Panc1 (cell line): Measurements from ENCODE around the gene KCNH6. TPM values are rescaled to one million over a fixed set of nuclear protein-coding genes. Genes with fewer than 3 reads are reported as not detected.

Source experiments
- ATAC-seq: fragments of 200-7000 bp; cut with Tn5 transposase; 2 replicates; pipeline ENCODE4 v1.9.1; 2020; ENCODE audit warnings: mild to moderate bottlenecking, moderate library complexity
- BruUV-seq: library from RNA; stranded (reverse); fragments of 400-500 nt; replicated peaks from 2 replicates; lab custom pipeline; 2021; lab: Mats Ljungman, UMichigan
- CTCF ChIA-PET: fragments of 300-600 bp; sonication (Branson Sonifier 250); formaldehyde crosslinking; loops from one replicate; lab custom pipeline; 2022; ENCODE audit warnings: antibody characterized with exemption; lab: Charles Lee
- POLR2A ChIA-PET: fragments of 300-600 bp; sonication (Branson Sonifier 250); formaldehyde crosslinking; loops from one replicate; lab custom pipeline; 2022; ENCODE audit warnings: antibody characterized with exemption; lab: Charles Lee
- DNase-seq: peaks from one replicate; pipeline ENCODE4 v3.0.0-alpha.2; 2010; ENCODE audit warnings: low read depth, low spot score
- H3K27ac ChIP-seq: 2 replicates; pipeline ENCODE4 v1.5.1; 2011; ENCODE audit warnings: mild to moderate bottlenecking, low read length, inconsistent platforms
- H3K27me3 ChIP-seq: fragments of 200-500 bp; sonication (Bioruptor generic); 2 replicates; pipeline ENCODE4 v1.6.0; 2014; ENCODE audit warnings: low read length, inconsistent platforms; ENCODE audit not compliant: control insufficient read depth, insufficient read depth
- H3K36me3 ChIP-seq: fragments of 200-500 bp; sonication (Bioruptor generic); 2 replicates; pipeline ENCODE4 v1.5.1; 2014; ENCODE audit warnings: inconsistent platforms, mild to moderate bottlenecking, low read length, moderate library complexity; ENCODE audit not compliant: control insufficient read depth, insufficient read depth
- H3K4me1 ChIP-seq: 2 replicates; pipeline ENCODE4 v1.5.1; 2011; ENCODE audit warnings: inconsistent platforms, mild to moderate bottlenecking, low read length, moderate library complexity; ENCODE audit not compliant: control insufficient read depth, insufficient read depth
- H3K4me3 ChIP-seq, 2 experiments: 2 replicates each; pipeline ENCODE4 v1.5.1; 2011 to 2012; ENCODE audit warnings: low read depth in 2 of 2, low read length in 2 of 2, mild to moderate bottlenecking in 2 of 2, inconsistent platforms in 1 of 2, moderate library complexity in 1 of 2
- H3K9me3 ChIP-seq: fragments of 200-500 bp; sonication (Bioruptor generic); 2 replicates; pipeline ENCODE4 v1.5.1; 2014; ENCODE audit warnings: low read depth, mild to moderate bottlenecking, inconsistent platforms, low read length, moderate library complexity; ENCODE audit not compliant: control insufficient read depth, insufficient read depth
- POLR2AphosphoS5 ChIP-seq: IDR thresholded peaks from 2 replicates; pipeline ENCODE4 v1.6.1; 2012; ENCODE audit warnings: mild to moderate bottlenecking, low read depth, low read length, moderate library complexity
- SIN3A ChIP-seq: IDR thresholded peaks from 2 replicates; pipeline ENCODE4 v1.6.1; 2012; ENCODE audit warnings: low read depth, mild to moderate bottlenecking, low read length, moderate library complexity, borderline replicate concordance; ENCODE audit not compliant: insufficient read depth
- TCF7L2 ChIP-seq: IDR thresholded peaks from 2 replicates; pipeline ENCODE4 v1.6.1; 2011; ENCODE audit warnings: mild to moderate bottlenecking, low read depth, low read length, inconsistent platforms
- in situ Hi-C: cut with HindIII; loops from 2 replicates; pipeline ENCODE4 v1.10.0; 2016; ENCODE audit warnings: low sequenced_read_pairs, low pct_unique_long_range_greater_than_20kb
- intact Hi-C: fragments of 100-400 bp; cut with micrococcal nuclease; formaldehyde crosslinking; loops from one replicate; pipeline ENCODE4 v1.10.0; 2022; ENCODE audit not compliant: unreplicated experiment
- total RNA-seq: library from RNA; stranded (reverse); gene quantifications from one replicate; pipeline ENCODE4 v1.2.1, GENCODE V29; 2021; ENCODE audit not compliant: unreplicated experiment
- TF ChIP-seq, protein P1 (sequence below), 2 experiments: IDR thresholded peaks; 2 replicates each; pipeline ENCODE4 v1.6.1; 2011 to 2012; ENCODE audit warnings: low read depth in 2 of 2, control low read depth in 1 of 2, low read length in 1 of 2, mild to moderate bottlenecking in 1 of 2, moderate library complexity in 1 of 2; ENCODE audit not compliant: insufficient read depth in 1 of 2
- TF ChIP-seq, protein P2 (sequence below): fragments of 450-650 bp; IDR thresholded peaks from 2 replicates; pipeline ENCODE4 v1.5.1; 2017; ENCODE audit warnings: mild to moderate bottlenecking

Gene KCNH6
- total RNA-seq, 1 experiment from 2014 or later = not detected

DNA sequence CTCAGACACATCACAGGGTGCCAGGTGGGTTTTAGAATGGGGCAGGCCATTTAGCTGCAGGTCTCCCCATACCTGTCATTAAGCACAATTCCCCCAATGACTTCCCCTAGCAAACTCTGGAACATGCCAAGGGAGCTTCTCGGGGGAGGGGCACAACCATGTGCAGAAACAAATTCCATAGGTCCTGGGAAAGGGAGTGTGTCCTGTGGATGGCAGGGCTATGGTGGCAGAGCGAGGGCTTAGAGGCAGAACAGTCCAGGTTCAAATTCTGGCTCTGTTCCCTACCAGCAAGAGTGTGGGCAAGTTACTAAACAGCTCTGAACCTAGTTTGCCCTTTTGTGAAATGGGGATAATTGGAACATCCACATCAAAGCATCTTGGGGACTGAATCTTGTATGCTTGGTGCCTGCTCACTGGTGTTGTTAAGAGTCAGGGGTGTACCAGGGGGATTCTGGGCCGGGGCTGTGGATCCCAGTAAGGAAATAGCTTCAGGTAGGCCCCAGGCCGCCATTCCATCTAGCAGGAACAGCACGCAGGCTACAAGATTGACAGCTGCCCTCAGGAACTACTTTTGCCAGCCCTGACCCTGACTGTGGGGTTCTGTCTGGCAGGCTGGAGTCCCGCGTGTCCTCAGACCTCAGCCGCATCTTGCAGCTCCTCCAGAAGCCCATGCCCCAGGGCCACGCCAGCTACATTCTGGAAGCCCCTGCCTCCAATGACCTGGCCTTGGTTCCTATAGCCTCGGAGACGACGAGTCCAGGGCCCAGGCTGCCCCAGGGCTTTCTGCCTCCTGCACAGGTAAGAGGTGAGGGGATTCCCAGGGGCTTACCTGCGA, 21.5 kb downstream of the KCNH6 start:
- in situ Hi-C loops (no loop called here), intact Hi-C loops (no loop called here)
- CTCF ChIA-PET = no interaction called here
- ATAC-seq = no peak
- no peaks in the 10 kb centered on the region for H3K36me3 ChIP-seq
- BruUV-seq = no TSS peak
- no peaks in the 10 kb centered on the region for H3K9me3 ChIP-seq
- DNase-seq = no peak
- no peak overlapping the region for H3K27ac ChIP-seq
- TF ChIP-seq, protein P1, sequence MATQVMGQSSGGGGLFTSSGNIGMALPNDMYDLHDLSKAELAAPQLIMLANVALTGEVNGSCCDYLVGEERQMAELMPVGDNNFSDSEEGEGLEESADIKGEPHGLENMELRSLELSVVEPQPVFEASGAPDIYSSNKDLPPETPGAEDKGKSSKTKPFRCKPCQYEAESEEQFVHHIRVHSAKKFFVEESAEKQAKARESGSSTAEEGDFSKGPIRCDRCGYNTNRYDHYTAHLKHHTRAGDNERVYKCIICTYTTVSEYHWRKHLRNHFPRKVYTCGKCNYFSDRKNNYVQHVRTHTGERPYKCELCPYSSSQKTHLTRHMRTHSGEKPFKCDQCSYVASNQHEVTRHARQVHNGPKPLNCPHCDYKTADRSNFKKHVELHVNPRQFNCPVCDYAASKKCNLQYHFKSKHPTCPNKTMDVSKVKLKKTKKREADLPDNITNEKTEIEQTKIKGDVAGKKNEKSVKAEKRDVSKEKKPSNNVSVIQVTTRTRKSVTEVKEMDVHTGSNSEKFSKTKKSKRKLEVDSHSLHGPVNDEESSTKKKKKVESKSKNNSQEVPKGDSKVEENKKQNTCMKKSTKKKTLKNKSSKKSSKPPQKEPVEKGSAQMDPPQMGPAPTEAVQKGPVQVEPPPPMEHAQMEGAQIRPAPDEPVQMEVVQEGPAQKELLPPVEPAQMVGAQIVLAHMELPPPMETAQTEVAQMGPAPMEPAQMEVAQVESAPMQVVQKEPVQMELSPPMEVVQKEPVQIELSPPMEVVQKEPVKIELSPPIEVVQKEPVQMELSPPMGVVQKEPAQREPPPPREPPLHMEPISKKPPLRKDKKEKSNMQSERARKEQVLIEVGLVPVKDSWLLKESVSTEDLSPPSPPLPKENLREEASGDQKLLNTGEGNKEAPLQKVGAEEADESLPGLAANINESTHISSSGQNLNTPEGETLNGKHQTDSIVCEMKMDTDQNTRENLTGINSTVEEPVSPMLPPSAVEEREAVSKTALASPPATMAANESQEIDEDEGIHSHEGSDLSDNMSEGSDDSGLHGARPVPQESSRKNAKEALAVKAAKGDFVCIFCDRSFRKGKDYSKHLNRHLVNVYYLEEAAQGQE (IDR thresholded peaks at IDR 0.05; ENCODE audit: insufficient read depth in 1 of 2, low read depth in 2 of 2, low read length in 1 of 2) = no peak
- TF ChIP-seq SIN3A (no peak), POLR2AphosphoS5 (no peak), TCF7L2 (no peak)
- TF ChIP-seq, protein P2, sequence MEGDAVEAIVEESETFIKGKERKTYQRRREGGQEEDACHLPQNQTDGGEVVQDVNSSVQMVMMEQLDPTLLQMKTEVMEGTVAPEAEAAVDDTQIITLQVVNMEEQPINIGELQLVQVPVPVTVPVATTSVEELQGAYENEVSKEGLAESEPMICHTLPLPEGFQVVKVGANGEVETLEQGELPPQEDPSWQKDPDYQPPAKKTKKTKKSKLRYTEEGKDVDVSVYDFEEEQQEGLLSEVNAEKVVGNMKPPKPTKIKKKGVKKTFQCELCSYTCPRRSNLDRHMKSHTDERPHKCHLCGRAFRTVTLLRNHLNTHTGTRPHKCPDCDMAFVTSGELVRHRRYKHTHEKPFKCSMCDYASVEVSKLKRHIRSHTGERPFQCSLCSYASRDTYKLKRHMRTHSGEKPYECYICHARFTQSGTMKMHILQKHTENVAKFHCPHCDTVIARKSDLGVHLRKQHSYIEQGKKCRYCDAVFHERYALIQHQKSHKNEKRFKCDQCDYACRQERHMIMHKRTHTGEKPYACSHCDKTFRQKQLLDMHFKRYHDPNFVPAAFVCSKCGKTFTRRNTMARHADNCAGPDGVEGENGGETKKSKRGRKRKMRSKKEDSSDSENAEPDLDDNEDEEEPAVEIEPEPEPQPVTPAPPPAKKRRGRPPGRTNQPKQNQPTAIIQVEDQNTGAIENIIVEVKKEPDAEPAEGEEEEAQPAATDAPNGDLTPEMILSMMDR = no peak
- H3K4me1 ChIP-seq = peaks cover 5% of the 10 kb centered on the region
- no peaks in the 10 kb centered on the region for H3K27me3 ChIP-seq
- POLR2A ChIA-PET = interaction anchor here (0.6 to 0.7 kb wide), 2 partner anchors 17 to 1126 kb away, joined by 3 to 5 read pairs; no protein-coding TSS in a partner anchor
- no peak overlapping the region for H3K4me3 ChIP-seq

DNA sequence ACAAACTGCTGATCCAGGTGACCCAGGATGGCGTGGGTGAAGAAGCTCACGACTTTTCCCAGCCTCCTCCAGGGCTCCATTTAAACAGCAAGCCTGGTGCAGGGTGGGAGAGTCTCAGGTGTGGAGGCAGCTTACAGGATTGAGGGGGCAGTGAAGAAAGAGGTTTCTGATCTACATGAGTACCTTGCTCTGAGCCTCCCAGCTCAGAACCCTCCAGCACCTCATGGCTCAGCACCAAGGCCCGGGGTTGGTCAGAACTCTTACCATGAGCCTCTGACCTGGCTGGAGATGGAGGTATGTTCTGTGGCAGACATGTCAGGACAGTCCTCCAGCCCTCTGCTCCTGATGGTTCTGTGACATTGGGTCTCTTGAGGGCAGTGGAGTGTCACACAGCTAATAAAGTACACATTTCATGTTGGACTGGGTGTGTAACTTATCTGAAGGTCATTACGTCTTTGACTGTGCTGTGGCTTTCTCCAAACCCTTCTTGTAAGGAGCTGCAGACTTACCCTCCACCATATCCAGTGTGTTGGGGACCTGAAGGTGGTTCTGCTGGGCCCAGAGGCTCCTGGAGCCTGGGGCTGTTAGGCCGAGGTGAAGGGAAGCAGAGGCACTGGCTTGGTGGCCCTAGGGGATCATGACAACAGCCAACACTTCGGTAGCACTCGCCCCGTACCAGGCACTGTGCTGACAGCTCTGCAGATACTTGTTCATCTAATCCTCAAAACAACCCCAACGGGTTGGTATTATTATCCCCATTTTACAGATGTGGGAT, 23.3 kb downstream of the KCNH6 start:
- DNase-seq = no peak
- ChIA-PET POLR2A (no interaction called here), CTCF (interaction anchor here (0.6 kb wide), 1 partner anchor 121 kb away, joined by 6 read pairs; no protein-coding TSS in a partner anchor)
- peaks cover 4% of the 10 kb centered on the region; the same call in 1 of the 2 replicates for H3K36me3 ChIP-seq
- H3K4me1 ChIP-seq = peaks cover 5% of the 10 kb centered on the region
- H3K9me3 ChIP-seq = no peaks in the 10 kb centered on the region
- no peaks in the 10 kb centered on the region for H3K27me3 ChIP-seq
- no peak overlapping the region for H3K4me3 ChIP-seq
- in situ Hi-C loops (no loop called here), intact Hi-C loops (no loop called here)
- no peak overlapping the region for H3K27ac ChIP-seq
- TF ChIP-seq, protein P1 (IDR thresholded peaks at IDR 0.05; ENCODE audit: insufficient read depth in 1 of 2, low read depth in 2 of 2, low read length in 1 of 2) = no peak
- TF ChIP-seq SIN3A (no peak), POLR2AphosphoS5 (no peak), TCF7L2 (no peak)
- TF ChIP-seq, protein P2 = no peak
- ATAC-seq = no peak
- BruUV-seq = no TSS peak
